Mesenchymal stem cell (in vitro differentiated cells and primary cell): Measurements from ENCODE around the gene TMX4.

Experiments
- DNase-seq: peaks from one replicate; pipeline ENCODE4 v3.0.0-alpha.2; 2013
- H2AFZ ChIP-seq: one replicate; pipeline ENCODE4 v1.6.1; 2013; ENCODE audit warnings: low read depth, mild to moderate bottlenecking, control low read depth, inconsistent platforms, low read length, moderate library complexity
- H2AK5ac ChIP-seq: 2 replicates; pipeline ENCODE4 v1.6.1; 2013; ENCODE audit warnings: low read length, moderate library complexity, mild to moderate bottlenecking, inconsistent platforms; ENCODE audit not compliant: severe bottlenecking
- H2BK120ac ChIP-seq: one replicate; pipeline ENCODE4 v1.6.1; 2013; ENCODE audit warnings: low read depth, mild to moderate bottlenecking, inconsistent platforms, low read length, moderate library complexity
- H2BK12ac ChIP-seq, 2 experiments: one replicate each; pipeline ENCODE4 v1.6.1; 2013; ENCODE audit warnings: inconsistent platforms in 2 of 2, low read length in 2 of 2, mild to moderate bottlenecking in 2 of 2, moderate library complexity in 2 of 2, control low read depth in 1 of 2
- H2BK15ac ChIP-seq: one replicate; pipeline ENCODE4 v1.6.1; 2013; ENCODE audit warnings: mild to moderate bottlenecking, low read depth, inconsistent platforms; ENCODE audit not compliant: poor library complexity, severe bottlenecking
- H2BK5ac ChIP-seq: 2 replicates; pipeline ENCODE4 v1.6.1; 2013; ENCODE audit warnings: low read depth, mild to moderate bottlenecking, low read length, control low read depth, inconsistent platforms; ENCODE audit not compliant: poor library complexity, severe bottlenecking
- H3K14ac ChIP-seq, 2 experiments: one replicate each; pipeline ENCODE4 v1.6.1; 2013; ENCODE audit warnings: inconsistent platforms in 2 of 2, low read length in 2 of 2, control low read depth in 1 of 2, mild to moderate bottlenecking in 1 of 2, moderate library complexity in 1 of 2
- H3K18ac ChIP-seq, 2 experiments: one replicate each; pipeline ENCODE4 v1.6.1; 2013; ENCODE audit warnings: inconsistent platforms in 2 of 2, low read length in 2 of 2, control low read depth in 1 of 2, low read depth in 1 of 2, mild to moderate bottlenecking in 1 of 2
- H3K23ac ChIP-seq, 2 experiments: one replicate each; pipeline ENCODE4 v1.6.1; 2013; ENCODE audit warnings: inconsistent platforms in 2 of 2, low read length in 2 of 2, mild to moderate bottlenecking in 2 of 2, moderate library complexity in 2 of 2, control low read depth in 1 of 2
- H3K27ac ChIP-seq: 2 replicates; pipeline ENCODE4 v1.5.1; 2013; ENCODE audit warnings: mild to moderate bottlenecking, moderate library complexity, low read length, control low read depth, inconsistent platforms; ENCODE audit not compliant: poor library complexity, severe bottlenecking
- H3K27me3 ChIP-seq, 2 experiments: 2 replicates each; pipeline versions ENCODE4 v1.6.1 to v1.7.0; 2013; ENCODE audit warnings: low read length in 2 of 2, mild to moderate bottlenecking in 2 of 2, moderate library complexity in 2 of 2, control low read depth in 1 of 2, inconsistent platforms in 1 of 2; ENCODE audit not compliant: control insufficient read depth in 1 of 2, insufficient read depth in 1 of 2
- H3K36me3 ChIP-seq, 2 experiments: 2 replicates each; pipeline versions ENCODE4 v1.6.1 to v1.7.0; 2013; ENCODE audit warnings: low read length in 2 of 2, control low read depth in 1 of 2, inconsistent platforms in 1 of 2, low read depth in 1 of 2, mild to moderate bottlenecking in 1 of 2; ENCODE audit not compliant: insufficient read depth in 2 of 2, control insufficient read depth in 1 of 2
- H3K4ac ChIP-seq, 2 experiments: one replicate each; pipeline ENCODE4 v1.6.1; 2013; ENCODE audit warnings: inconsistent platforms in 2 of 2, low read length in 2 of 2, mild to moderate bottlenecking in 2 of 2, moderate library complexity in 2 of 2, control low read depth in 1 of 2, low read depth in 1 of 2
- H3K4me1 ChIP-seq: 2 replicates; pipeline ENCODE4 v1.6.1; 2013; ENCODE audit warnings: low read depth, low read length, control low read depth; ENCODE audit not compliant: control insufficient read depth, insufficient read depth
- H3K4me2 ChIP-seq: 2 replicates; pipeline ENCODE4 v1.6.1; 2013; ENCODE audit warnings: low read length, mild to moderate bottlenecking, inconsistent platforms; ENCODE audit not compliant: poor library complexity, severe bottlenecking
- H3K4me3 ChIP-seq, 2 experiments: 2 replicates each; pipeline versions ENCODE4 v1.5.1 to v1.7.0; 2013; ENCODE audit warnings: low read length in 2 of 2, mild to moderate bottlenecking in 2 of 2, control low read depth in 1 of 2, low read depth in 1 of 2; ENCODE audit not compliant: insufficient read depth in 1 of 2
- H3K79me1 ChIP-seq: replicated peaks from 2 replicates; pipeline ENCODE4 v1.6.1; 2013; ENCODE audit warnings: mild to moderate bottlenecking, control low read depth, low read length, inconsistent platforms; ENCODE audit not compliant: poor library complexity, severe bottlenecking
- H3K9ac ChIP-seq: 2 replicates; pipeline ENCODE4 v1.7.0; 2013; ENCODE audit warnings: mild to moderate bottlenecking, low read length, moderate library complexity
- H3K9me3 ChIP-seq: 2 replicates; pipeline ENCODE4 v1.7.0; 2013; ENCODE audit warnings: mild to moderate bottlenecking, low read length; ENCODE audit not compliant: control insufficient read depth
- H4K8ac ChIP-seq: one replicate; pipeline ENCODE4 v1.6.1; 2013; ENCODE audit warnings: inconsistent platforms, mild to moderate bottlenecking, low read length, moderate library complexity
- H4K91ac ChIP-seq: one replicate; pipeline ENCODE4 v1.6.1; 2013; ENCODE audit warnings: mild to moderate bottlenecking, low read length, inconsistent platforms
- WGBS: methylation state at CpG from one replicate; pipeline ENCODE4 v1.1.7; 2013; ENCODE audit warnings: mixed read lengths; 5-methylcytosine and 5-hydroxymethylcytosine counted together

The TMX4 gene

DNA sequence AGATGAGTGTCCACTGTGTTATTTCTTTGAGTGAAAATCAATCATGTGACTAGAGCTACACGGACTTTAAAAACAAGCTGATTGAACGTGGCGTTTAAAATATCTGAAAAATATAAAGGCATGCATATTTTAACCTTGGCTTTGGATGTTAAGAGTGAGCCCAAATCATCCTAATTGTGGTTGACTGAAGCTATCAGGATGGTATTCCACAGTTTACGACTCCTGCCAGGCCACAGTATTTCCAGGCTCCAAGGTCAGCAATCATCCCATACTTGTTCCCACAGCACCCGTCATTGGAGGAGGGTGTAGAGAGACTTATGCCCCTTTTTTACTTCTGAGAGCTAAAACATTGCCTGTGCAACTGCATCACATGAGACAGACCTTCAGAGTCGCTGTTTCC, 43.2 kb upstream of the TMX4 start:
- Histone ChIP-seq H3K27ac (no peak overlapping the region), H3K27me3 (no peaks in the 10 kb centered on the region), H3K36me3 (no peaks in the 10 kb centered on the region), H3K4me2 (no peak overlapping the region), H3K9ac (no peak overlapping the region), H3K9me3 (no peaks in the 10 kb centered on the region), H3K79me1 (no peaks in the 10 kb centered on the region), H4K8ac (no peak overlapping the region), H2AK5ac (no peak overlapping the region), H3K4ac (no peak overlapping the region), H2BK15ac (no peak overlapping the region), H2BK12ac (no peak overlapping the region), H2AFZ (no peak overlapping the region), H3K4me1 (no peaks in the 10 kb centered on the region), H3K4me3 (no peak overlapping the region), H4K91ac (no peak overlapping the region), H2BK120ac (no peak overlapping the region), H3K18ac (no peak overlapping the region), H3K23ac (no peak overlapping the region), H2BK5ac (no peak overlapping the region), H3K14ac (no peak overlapping the region)
- peak; percentile 33 for DNase-seq
- WGBS, result 37% methylated on average over 4 of the region's 6 CpGs

DNA sequence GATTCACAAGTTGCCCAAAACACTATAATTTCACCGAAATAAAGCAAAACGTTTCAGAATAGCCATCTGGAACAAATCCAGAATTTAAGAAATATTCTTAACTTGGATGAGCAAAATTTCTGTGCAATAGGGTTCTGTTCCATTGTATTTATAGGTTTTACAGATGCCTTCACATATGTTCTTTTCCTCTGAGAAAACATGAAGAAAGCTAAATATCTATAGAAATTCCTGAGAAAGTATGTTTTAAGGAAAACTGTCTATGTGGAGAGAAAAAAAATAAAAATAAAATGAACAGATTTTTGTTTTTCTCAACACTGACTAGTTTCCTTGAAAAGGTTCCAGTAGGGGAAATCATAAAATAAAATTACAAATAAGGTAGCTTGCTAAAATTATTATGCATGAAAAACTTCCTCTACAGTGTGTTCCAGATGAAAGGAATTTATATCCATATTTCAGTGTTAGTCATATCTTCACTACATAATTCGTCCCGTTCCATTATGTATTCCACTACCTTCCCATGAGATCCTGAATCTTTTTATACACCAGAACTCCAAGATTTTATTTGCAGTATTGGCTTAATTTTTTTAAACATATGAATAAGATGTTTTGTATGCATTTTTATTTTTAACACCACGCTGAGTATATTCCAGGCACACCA, 42.4 kb upstream of the TMX4 start:
- Histone ChIP-seq H2BK5ac (no peak overlapping the region), H3K79me1 (no peaks in the 10 kb centered on the region), H4K91ac (no peak overlapping the region), H2AFZ (no peak overlapping the region), H3K4me1 (no peaks in the 10 kb centered on the region), H3K18ac (no peak overlapping the region), H3K36me3 (no peaks in the 10 kb centered on the region), H3K9me3 (no peaks in the 10 kb centered on the region), H3K27me3 (no peaks in the 10 kb centered on the region), H2BK120ac (no peak overlapping the region), H3K4me3 (no peak overlapping the region), H3K14ac (no peak overlapping the region), H3K9ac (no peak overlapping the region), H3K4me2 (no peak overlapping the region), H2BK12ac (no peak overlapping the region), H3K4ac (no peak overlapping the region), H3K27ac (no peak overlapping the region), H3K23ac (no peak overlapping the region), H2AK5ac (no peak overlapping the region), H2BK15ac (no peak overlapping the region), H4K8ac (no peak overlapping the region)
- DNase-seq, result no peak
- WGBS, result 94% methylated on average over 2 of the region's 5 CpGs

DNA sequence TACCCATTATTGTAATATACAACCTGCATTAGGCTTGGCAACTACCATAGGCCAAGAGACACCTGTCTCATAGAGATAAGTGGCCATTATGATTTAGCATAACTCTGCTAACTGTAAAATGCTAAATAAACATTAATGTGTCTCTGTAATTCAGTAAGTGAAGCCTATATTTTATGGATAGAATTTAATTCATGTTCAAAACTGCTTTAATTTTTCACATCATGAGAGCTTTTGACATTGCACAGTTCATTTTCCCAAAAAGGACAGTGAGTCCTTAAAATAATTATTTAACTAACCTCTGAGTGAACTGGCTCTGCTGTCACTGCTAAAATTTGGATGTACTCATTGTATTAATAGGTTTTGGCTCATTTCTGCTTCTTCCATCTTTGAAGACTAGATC, 41.4 kb upstream of the TMX4 start:
- Histone ChIP-seq H3K14ac (no peak overlapping the region), H4K91ac (no peak overlapping the region), H3K4me2 (no peak overlapping the region), H3K23ac (no peak overlapping the region), H3K79me1 (no peaks in the 10 kb centered on the region), H3K36me3 (no peaks in the 10 kb centered on the region), H3K27ac (no peak overlapping the region), H3K27me3 (no peaks in the 10 kb centered on the region), H2BK5ac (no peak overlapping the region), H2AFZ (no peak overlapping the region), H3K4me3 (no peak overlapping the region), H2AK5ac (no peak overlapping the region), H3K9me3 (no peaks in the 10 kb centered on the region), H3K4ac (no peak overlapping the region), H2BK15ac (no peak overlapping the region), H3K18ac (no peak overlapping the region), H3K4me1 (no peaks in the 10 kb centered on the region), H2BK120ac (no peak overlapping the region), H3K9ac (no peak overlapping the region), H2BK12ac (no peak overlapping the region), H4K8ac (no peak overlapping the region)
- DNase-seq, result no peak

DNA sequence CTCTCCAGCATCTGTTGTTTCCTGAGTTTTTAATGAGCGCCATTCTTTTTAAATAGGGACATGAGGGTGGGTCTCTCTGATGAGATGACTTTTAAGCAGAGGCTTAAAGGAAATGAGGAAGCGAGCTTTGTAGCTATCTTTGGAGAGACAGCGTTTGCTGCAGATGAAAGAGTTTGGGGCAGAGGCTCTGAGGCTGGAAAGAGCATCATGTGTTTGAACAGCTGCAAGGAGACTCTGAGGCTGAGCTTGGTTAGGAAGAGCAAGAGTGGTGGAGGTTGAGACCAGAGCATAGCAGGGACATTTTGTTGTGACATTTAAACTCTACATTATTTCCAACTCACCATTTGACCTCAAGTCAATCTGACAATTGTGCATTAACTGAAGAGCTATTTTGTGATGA, 38.3 kb upstream of the TMX4 start:
- no peak overlapping the region for H2BK5ac ChIP-seq
- no peak overlapping the region for H3K4me2 ChIP-seq
- 96% methylated on average over 3 of the region's 3 CpGs for WGBS
- no peak overlapping the region for H3K27ac ChIP-seq
- no peak overlapping the region for H3K23ac ChIP-seq
- no peak overlapping the region for H2AK5ac ChIP-seq
- no peak overlapping the region for H2BK12ac ChIP-seq
- no peaks in the 10 kb centered on the region for H3K79me1 ChIP-seq
- H3K14ac ChIP-seq, result no peak overlapping the region
- no peak overlapping the region for H4K8ac ChIP-seq
- no peaks in the 10 kb centered on the region for H3K36me3 ChIP-seq
- no peak overlapping the region for H3K4ac ChIP-seq
- H2AFZ ChIP-seq, result no peak overlapping the region
- DNase-seq, result no peak
- H3K27me3 ChIP-seq, result no peaks in the 10 kb centered on the region
- no peaks in the 10 kb centered on the region for H3K9me3 ChIP-seq
- no peak overlapping the region for H2BK15ac ChIP-seq
- no peak overlapping the region for H3K18ac ChIP-seq
- H3K9ac ChIP-seq, result no peak overlapping the region
- no peaks in the 10 kb centered on the region for H3K4me1 ChIP-seq
- no peak overlapping the region for H3K4me3 ChIP-seq
- H4K91ac ChIP-seq, result no peak overlapping the region
- H2BK120ac ChIP-seq, result no peak overlapping the region
